Muscle layer of duodenum (tissue), 2 donors: Measurements from ENCODE around the gene NMS.

Experiments
- H3K27ac ChIP-seq: one replicate; pipeline ENCODE4 v1.7.0; 2013; ENCODE audit warnings: mild to moderate bottlenecking, low read length
- H3K27me3 ChIP-seq: one replicate; pipeline ENCODE4 v1.7.0; 2013; ENCODE audit warnings: low read depth, mild to moderate bottlenecking, control low read depth, low read length
- H3K36me3 ChIP-seq, 2 donors: one replicate each; pipeline ENCODE4 v1.7.0; 2013; ENCODE audit warnings: low read length in 2 of 2, control low read depth in 1 of 2, mild to moderate bottlenecking in 1 of 2; ENCODE audit not compliant: insufficient read depth in 2 of 2, control insufficient read depth in 1 of 2
- H3K4me1 ChIP-seq, 2 donors: one replicate each; pipeline ENCODE4 v1.7.0; 2013; ENCODE audit warnings: low read length in 2 of 2, mild to moderate bottlenecking in 2 of 2, control low read depth in 1 of 2, moderate library complexity in 1 of 2; ENCODE audit not compliant: insufficient read depth in 2 of 2, control insufficient read depth in 1 of 2
- H3K4me3 ChIP-seq, 2 donors: one replicate each; pipeline ENCODE4 v1.7.0; 2013; ENCODE audit warnings: low read length in 2 of 2, low read depth in 1 of 2, mild to moderate bottlenecking in 1 of 2
- H3K9me3 ChIP-seq, 2 donors: one replicate each; pipeline ENCODE4 v1.7.0; 2013; ENCODE audit warnings: low read length in 2 of 2, control low read depth in 1 of 2, mild to moderate bottlenecking in 1 of 2; ENCODE audit not compliant: control insufficient read depth in 1 of 2
- donor health status: healthy.

The NMS gene

GRCh38 chr2:100494712-100495111, 24.4 kb downstream of the NMS start:
- Histone ChIP-seq H3K4me1 (no peaks in the 10 kb centered on the region), H3K9me3 (peaks cover 0 to 5% of the 10 kb centered on the region in 2 donors), H3K27me3 (no peaks in the 10 kb centered on the region), H3K36me3 (no peaks in the 10 kb centered on the region), H3K27ac (no peak overlapping the region), H3K4me3 (no peak overlapping the region)

- Histone ChIP-seq H3K4me3 (no peak overlapping the region), H3K9me3 (peaks cover 0 to 12% of the 10 kb centered on the region in 2 donors), H3K4me1 (no peaks in the 10 kb centered on the region), H3K27me3 (no peaks in the 10 kb centered on the region), H3K27ac (no peak overlapping the region), H3K36me3 (no peaks in the 10 kb centered on the region)
Measured at GRCh38 chr2:100502782-100503181, 32.5 kb downstream of the NMS start.

GRCh38 chr2:100504542-100504941, 34.3 kb downstream of the NMS start:
- Histone ChIP-seq H3K27ac (no peak overlapping the region), H3K36me3 (no peaks in the 10 kb centered on the region), H3K9me3 (peaks cover 3 to 16% of the 10 kb centered on the region in 2 donors), H3K27me3 (no peaks in the 10 kb centered on the region), H3K4me3 (no peak overlapping the region), H3K4me1 (no peaks in the 10 kb centered on the region)

GRCh38 chr2:100509066-100509465, 38.8 kb downstream of the NMS start:
- H3K4me3 ChIP-seq: no peak overlapping the region
- H3K9me3 ChIP-seq: peaks cover 3 to 11% of the 10 kb centered on the region in 2 donors
- no peaks in the 10 kb centered on the region for H3K36me3 ChIP-seq
- no peaks in the 10 kb centered on the region for H3K4me1 ChIP-seq
- H3K27me3 ChIP-seq: no peaks in the 10 kb centered on the region
- H3K27ac ChIP-seq: no peak overlapping the region

GRCh38 chr2:100513650-100514049, 43.4 kb downstream of the NMS start:
- Histone ChIP-seq H3K4me3 (no peak overlapping the region), H3K27me3 (no peaks in the 10 kb centered on the region), H3K27ac (no peak overlapping the region), H3K4me1 (no peaks in the 10 kb centered on the region), H3K36me3 (no peaks in the 10 kb centered on the region), H3K9me3 (peaks cover 0 to 1% of the 10 kb centered on the region in 2 donors)

GRCh38 chr2:100517556-100517955, 47.3 kb downstream of the NMS start:
- Histone ChIP-seq H3K27me3 (no peaks in the 10 kb centered on the region), H3K9me3 (no peaks in the 10 kb centered on the region), H3K4me3 (no peak overlapping the region), H3K36me3 (no peaks in the 10 kb centered on the region), H3K27ac (no peak overlapping the region), H3K4me1 (no peaks in the 10 kb centered on the region)

- Histone ChIP-seq H3K27ac (no peak overlapping the region), H3K36me3 (no peaks in the 10 kb centered on the region), H3K4me1 (no peaks in the 10 kb centered on the region), H3K9me3 (no peaks in the 10 kb centered on the region), H3K4me3 (no peak overlapping the region), H3K27me3 (no peaks in the 10 kb centered on the region)
Measured at GRCh38 chr2:100518801-100519200, 48.5 kb downstream of the NMS start.

GRCh38 chr2:100520224-100520623, 49.9 kb downstream of the NMS start:
- Histone ChIP-seq H3K4me3 (no peak overlapping the region), H3K4me1 (no peaks in the 10 kb centered on the region), H3K9me3 (no peaks in the 10 kb centered on the region), H3K36me3 (no peaks in the 10 kb centered on the region), H3K27ac (no peak overlapping the region), H3K27me3 (no peaks in the 10 kb centered on the region)

- H3K27me3 ChIP-seq: no peaks in the 10 kb centered on the region
- H3K36me3 ChIP-seq: no peaks in the 10 kb centered on the region
- H3K9me3 ChIP-seq: no peaks in the 10 kb centered on the region
- no peaks in the 10 kb centered on the region for H3K4me1 ChIP-seq
- H3K27ac ChIP-seq: no peak overlapping the region
- no peak overlapping the region for H3K4me3 ChIP-seq
Measured at GRCh38 chr2:100522430-100522829, 52.1 kb downstream of the NMS start.

GRCh38 chr2:100524331-100524730, 54.0 kb downstream of the NMS start:
- Histone ChIP-seq H3K4me3 (no peak overlapping the region), H3K27me3 (no peaks in the 10 kb centered on the region), H3K27ac (no peak overlapping the region), H3K36me3 (no peaks in the 10 kb centered on the region), H3K4me1 (no peaks in the 10 kb centered on the region), H3K9me3 (no peaks in the 10 kb centered on the region)

- no peak overlapping the region for H3K4me3 ChIP-seq
- no peaks in the 10 kb centered on the region for H3K27me3 ChIP-seq
- no peaks in the 10 kb centered on the region for H3K36me3 ChIP-seq
- no peak overlapping the region for H3K27ac ChIP-seq
- no peaks in the 10 kb centered on the region for H3K9me3 ChIP-seq
- H3K4me1 ChIP-seq: no peaks in the 10 kb centered on the region
Measured at GRCh38 chr2:100526868-100527267, 56.6 kb downstream of the NMS start.

- H3K4me1 ChIP-seq: no peaks in the 10 kb centered on the region
- no peaks in the 10 kb centered on the region for H3K9me3 ChIP-seq
- no peak overlapping the region for H3K4me3 ChIP-seq
- no peaks in the 10 kb centered on the region for H3K36me3 ChIP-seq
- no peak overlapping the region for H3K27ac ChIP-seq
- H3K27me3 ChIP-seq: no peaks in the 10 kb centered on the region
Measured at GRCh38 chr2:100527440-100528015, 57.2 kb downstream of the NMS start.
